Measurements from ENCODE around the gene CTTNBP2NL.

DNA sequence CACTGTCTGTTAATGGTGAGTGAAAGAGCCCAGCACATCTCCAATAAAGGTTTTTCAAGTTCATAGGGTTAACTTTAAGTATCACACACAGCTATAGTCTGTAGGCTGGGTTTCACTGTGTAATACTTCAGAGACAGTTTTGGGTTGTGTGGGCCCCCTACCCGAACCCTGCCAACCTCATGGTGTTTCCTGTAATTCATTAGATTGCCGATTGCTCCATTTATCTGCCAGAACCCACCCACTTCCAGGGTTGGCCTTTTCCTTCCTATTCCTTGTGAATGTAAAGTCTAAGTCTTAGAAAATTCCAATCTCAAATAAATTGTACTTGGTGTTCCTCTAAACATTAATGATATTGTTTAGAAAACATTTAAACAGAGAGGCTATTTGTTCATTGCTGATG, 43.6 kb downstream of the CTTNBP2NL start:
- TF ChIP-seq ZNF274 (IDR thresholded peaks at IDR 0.05; ENCODE audit: low read depth, low read length) (no peak), YY1 (IDR thresholded peaks at IDR 0.05; ENCODE audit: insufficient read depth, insufficient read length) (no peak)
